Measurements from ENCODE around the gene PYGB.

PYGB gene

GRCh38 chr20:25294459-25295385, 46.8 kb downstream of the PYGB start:
- Histone ChIP-seq H4K91ac (ENCODE audit: low read depth, low read length, poor library complexity) (no peak overlapping the region), H3K9me3 (replicated peaks in 1 of 2; ENCODE audit: control insufficient read depth in 2 of 2, insufficient read depth in 1 of 2, low read depth in 1 of 2, low read length in 2 of 2) (peaks cover 0 to 2% of the 10 kb centered on the region in 2 donors), H2BK5ac (ENCODE audit: low read length) (peak overlapping the region; percentile 39), H2AFZ (ENCODE audit: low read length) (no peak overlapping the region), H3K14ac (ENCODE audit: low read length) (no peak overlapping the region), H3K9ac (ENCODE audit: low read depth, low read length, poor library complexity) (no peak overlapping the region), H3K4me1 (ENCODE audit: control insufficient read depth in 2 of 2, insufficient read depth in 1 of 2, low read depth in 1 of 2, low read length in 2 of 2) (no peaks in the 10 kb centered on the region), H3K18ac (ENCODE audit: low read length) (no peak overlapping the region), H2BK12ac (ENCODE audit: low read length) (no peak overlapping the region), H3K79me1 (ENCODE audit: low read depth, low read length) (peaks cover 3% of the 10 kb centered on the region), H3K27me3 (ENCODE audit: control insufficient read depth in 3 of 3, insufficient read depth in 3 of 3, low read depth in 1 of 3, low read length in 3 of 3) (no peaks in the 10 kb centered on the region), H3K36me3 (replicated peaks in 1 of 2; ENCODE audit: control insufficient read depth in 2 of 2, insufficient read depth in 2 of 2, low read length in 2 of 2) (peaks cover 38 to 82% of the 10 kb centered on the region in 2 donors), H4K8ac (ENCODE audit: low read depth, low read length) (no peak overlapping the region), H2BK15ac (ENCODE audit: low read length) (no peak overlapping the region), H3K23ac (ENCODE audit: low read depth, low read length, poor library complexity) (peak overlapping the region; percentile 90), H3K4me2 (ENCODE audit: insufficient read depth, low read length, poor library complexity, severe bottlenecking) (no peak overlapping the region), H2BK120ac (ENCODE audit: low read depth, low read length) (no peak overlapping the region), H3K27ac (replicated peaks; ENCODE audit: low read length) (no peak overlapping the region), H3K4ac (ENCODE audit: low read length) (no peak overlapping the region), H2AK5ac (ENCODE audit: low read depth, low read length) (no peak overlapping the region), H3K4me3 (ENCODE audit: low read length in 2 of 2) (no peak overlapping the region)
- peak; percentile 33 for DNase-seq (ENCODE audit: low spot score)
- no CpG with 5 or more reads among the region's 22 CpGs for WGBS, 2 donors (ENCODE audit: extremely low coverage in 2 of 2, insufficient read length in 2 of 2, insufficient replicate concordance in 1 of 2)

- Histone ChIP-seq H4K91ac (ENCODE audit: low read depth, low read length, poor library complexity) (no peak overlapping the region), H2BK120ac (ENCODE audit: low read depth, low read length) (no peak overlapping the region), H3K36me3 (replicated peaks in 1 of 2; ENCODE audit: control insufficient read depth in 2 of 2, insufficient read depth in 2 of 2, low read length in 2 of 2) (peaks cover 34 to 82% of the 10 kb centered on the region in 2 donors), H2BK15ac (ENCODE audit: low read length) (no peak overlapping the region), H3K18ac (ENCODE audit: low read length) (no peak overlapping the region), H3K4ac (ENCODE audit: low read length) (no peak overlapping the region), H3K27ac (replicated peaks; ENCODE audit: low read length) (no peak overlapping the region), H2BK5ac (ENCODE audit: low read length) (peak overlapping the region; percentile 39), H2AK5ac (ENCODE audit: low read depth, low read length) (peak overlapping the region; percentile 56), H3K4me3 (ENCODE audit: low read length in 2 of 2) (no peak overlapping the region), H4K8ac (ENCODE audit: low read depth, low read length) (peak overlapping the region; percentile 43), H2AFZ (ENCODE audit: low read length) (no peak overlapping the region), H3K9me3 (replicated peaks in 1 of 2; ENCODE audit: control insufficient read depth in 2 of 2, insufficient read depth in 1 of 2, low read depth in 1 of 2, low read length in 2 of 2) (peaks cover 0 to 2% of the 10 kb centered on the region in 2 donors), H3K4me1 (ENCODE audit: control insufficient read depth in 2 of 2, insufficient read depth in 1 of 2, low read depth in 1 of 2, low read length in 2 of 2) (no peaks in the 10 kb centered on the region), H3K14ac (ENCODE audit: low read length) (no peak overlapping the region), H3K9ac (ENCODE audit: low read depth, low read length, poor library complexity) (peak overlapping the region; percentile 44), H3K79me1 (ENCODE audit: low read depth, low read length) (peaks cover 3% of the 10 kb centered on the region), H3K27me3 (ENCODE audit: control insufficient read depth in 3 of 3, insufficient read depth in 3 of 3, low read depth in 1 of 3, low read length in 3 of 3) (no peaks in the 10 kb centered on the region), H3K23ac (ENCODE audit: low read depth, low read length, poor library complexity) (peak overlapping the region; percentile 73), H2BK12ac (ENCODE audit: low read length) (no peak overlapping the region), H3K4me2 (ENCODE audit: insufficient read depth, low read length, poor library complexity, severe bottlenecking) (no peak overlapping the region)
- DNase-seq (ENCODE audit: low spot score): no peak
- no CpG with 5 or more reads among the region's 10 CpGs for whole genome bisulfite sequencing, 2 donors (ENCODE audit: extremely low coverage in 2 of 2, insufficient read length in 2 of 2, insufficient replicate concordance in 1 of 2)
Observed at GRCh38 chr20:25295386-25296093, 47.7 kb downstream of the PYGB start.

- peaks cover 28 to 82% of the 10 kb centered on the region in 2 donors for H3K36me3 ChIP-seq (replicated peaks in 1 of 2; ENCODE audit: control insufficient read depth in 2 of 2, insufficient read depth in 2 of 2, low read length in 2 of 2)
- H2BK12ac ChIP-seq (ENCODE audit: low read length): no peak overlapping the region
- no peaks in the 10 kb centered on the region for H3K27me3 ChIP-seq (ENCODE audit: control insufficient read depth in 3 of 3, insufficient read depth in 3 of 3, low read depth in 1 of 3, low read length in 3 of 3)
- H3K18ac ChIP-seq (ENCODE audit: low read length): no peak overlapping the region
- H2BK15ac ChIP-seq (ENCODE audit: low read length): no peak overlapping the region
- H3K23ac ChIP-seq (ENCODE audit: low read depth, low read length, poor library complexity): peak overlapping the region; percentile 73
- no peak overlapping the region for H4K91ac ChIP-seq (ENCODE audit: low read depth, low read length, poor library complexity)
- no peak overlapping the region for H3K9ac ChIP-seq (ENCODE audit: low read depth, low read length, poor library complexity)
- no peak overlapping the region for H2AFZ ChIP-seq (ENCODE audit: low read length)
- no peak overlapping the region for H3K4ac ChIP-seq (ENCODE audit: low read length)
- no peak overlapping the region for H2AK5ac ChIP-seq (ENCODE audit: low read depth, low read length)
- no peak overlapping the region for H3K14ac ChIP-seq (ENCODE audit: low read length)
- H3K27ac ChIP-seq (replicated peaks; ENCODE audit: low read length): no peak overlapping the region
- no peak overlapping the region for H2BK5ac ChIP-seq (ENCODE audit: low read length)
- H3K4me2 ChIP-seq (ENCODE audit: insufficient read depth, low read length, poor library complexity, severe bottlenecking): no peak overlapping the region
- H3K4me3 ChIP-seq (ENCODE audit: low read length in 2 of 2): no peak overlapping the region
- DNase-seq (ENCODE audit: low spot score): no peak
- WGBS, 2 donors (ENCODE audit: extremely low coverage in 2 of 2, insufficient read length in 2 of 2, insufficient replicate concordance in 1 of 2): no CpG with 5 or more reads among the region's 24 CpGs
- H3K79me1 ChIP-seq (ENCODE audit: low read depth, low read length): peaks cover 3% of the 10 kb centered on the region
- peaks cover 0 to 2% of the 10 kb centered on the region in 2 donors for H3K9me3 ChIP-seq (replicated peaks in 1 of 2; ENCODE audit: control insufficient read depth in 2 of 2, insufficient read depth in 1 of 2, low read depth in 1 of 2, low read length in 2 of 2)
- peak overlapping the region; percentile 57 for H4K8ac ChIP-seq (ENCODE audit: low read depth, low read length)
- no peak overlapping the region for H2BK120ac ChIP-seq (ENCODE audit: low read depth, low read length)
- H3K4me1 ChIP-seq (ENCODE audit: control insufficient read depth in 2 of 2, insufficient read depth in 1 of 2, low read depth in 1 of 2, low read length in 2 of 2): no peaks in the 10 kb centered on the region
Observed at GRCh38 chr20:25296094-25297093, 48.5 kb downstream of the PYGB start.

All from neuronal stem cell (in vitro differentiated cells).